Parathyroid adenoma (tissue), 2 donors: Measurements from ENCODE around the gene MEI1.

Source experiments
- H2AFZ ChIP-seq: fragments of 300-600 bp; sonication (generic); one replicate; pipeline ENCODE4 v1.7.0; 2017; ENCODE audit warnings: antibody characterized with exemption, mild to moderate bottlenecking
- H3K27ac ChIP-seq: fragments of 300-600 bp; sonication (generic); one replicate; pipeline ENCODE4 v1.7.0; 2017
- H3K27me3 ChIP-seq: fragments of 300-600 bp; sonication (generic); one replicate; pipeline ENCODE4 v1.7.0; 2017; ENCODE audit warnings: low read length; ENCODE audit not compliant: control insufficient read depth, insufficient read depth
- H3K36me3 ChIP-seq: fragments of 300-600 bp; sonication (generic); one replicate; pipeline ENCODE4 v1.7.0; 2017; ENCODE audit warnings: low read length; ENCODE audit not compliant: control insufficient read depth, insufficient read depth
- H3K4me1 ChIP-seq: fragments of 300-600 bp; sonication (generic); one replicate; pipeline ENCODE4 v1.7.0; 2017; ENCODE audit warnings: control low read depth
- H3K4me2 ChIP-seq: fragments of 300-600 bp; sonication (generic); one replicate; pipeline ENCODE4 v1.7.0; 2017; ENCODE audit warnings: low read length
- H3K4me3 ChIP-seq: fragments of 300-600 bp; sonication (generic); one replicate; pipeline ENCODE4 v1.7.0; 2017; ENCODE audit warnings: low read depth, low read length
- H3K79me2 ChIP-seq: fragments of 300-600 bp; sonication (generic); one replicate; pipeline ENCODE4 v1.7.0; 2017; ENCODE audit warnings: control low read depth
- H3K9ac ChIP-seq: fragments of 300-600 bp; sonication (generic); one replicate; pipeline ENCODE4 v1.7.0; 2017; ENCODE audit warnings: mild to moderate bottlenecking
- H3K9me3 ChIP-seq: fragments of 300-600 bp; sonication (generic); one replicate; pipeline ENCODE4 v1.7.0; 2017; ENCODE audit warnings: low read length; ENCODE audit not compliant: control insufficient read depth
- CTCF ChIP-seq: fragments of 300-600 bp; sonication (generic); IDR thresholded peaks from one replicate; pipeline ENCODE4 v1.7.0; 2017; ENCODE audit warnings: antibody characterized with exemption, mild to moderate bottlenecking
- donor health status: primary hyperparathyroidism.

The MEI1 gene

GRCh38 chr22:41841085-41841712 is 141.9 kb downstream of the MEI1 start:
- H3K9ac ChIP-seq, result no peak overlapping the region
- no peaks in the 10 kb centered on the region for H3K4me1 ChIP-seq

GRCh38 chr22:41842996-41843970 is 144.0 kb downstream of the MEI1 start:
- Histone ChIP-seq H3K9ac (no peak overlapping the region), H3K4me1 (peaks cover 3% of the 10 kb centered on the region), H3K4me3 (no peak overlapping the region), H3K4me2 (no peak overlapping the region), H3K79me2 (peaks cover 3% of the 10 kb centered on the region), H3K9me3 (no peaks in the 10 kb centered on the region), H2AFZ (no peak overlapping the region), H3K27ac (no peak overlapping the region), H3K27me3 (no peaks in the 10 kb centered on the region), H3K36me3 (no peaks in the 10 kb centered on the region)
- no peak for TF ChIP-seq CTCF

More at GRCh38 chr22:41841085-41841712, 141.9 kb downstream of the MEI1 start:
- Histone ChIP-seq H3K4me2 (no peak overlapping the region), H3K27ac (no peak overlapping the region), H3K27me3 (no peaks in the 10 kb centered on the region), H3K79me2 (no peaks in the 10 kb centered on the region), H3K9me3 (no peaks in the 10 kb centered on the region), H3K4me3 (no peak overlapping the region), H3K36me3 (no peaks in the 10 kb centered on the region), H2AFZ (no peak overlapping the region)
- no peak for TF ChIP-seq CTCF

GRCh38 chr22:41844036-41844435 is 144.7 kb downstream of the MEI1 start:
- Histone ChIP-seq H3K36me3 (no peaks in the 10 kb centered on the region), H3K27ac (no peak overlapping the region), H3K9me3 (no peaks in the 10 kb centered on the region), H3K4me3 (no peak overlapping the region), H3K27me3 (no peaks in the 10 kb centered on the region), H3K9ac (no peak overlapping the region), H3K4me1 (peaks cover 3% of the 10 kb centered on the region), H2AFZ (no peak overlapping the region), H3K79me2 (peaks cover 5% of the 10 kb centered on the region), H3K4me2 (no peak overlapping the region)
- no peak for TF ChIP-seq CTCF

GRCh38 chr22:41844513-41844912 is 145.2 kb downstream of the MEI1 start:
- Histone ChIP-seq H3K27ac (no peak overlapping the region), H3K4me1 (peaks cover 3% of the 10 kb centered on the region)

More at GRCh38 chr22:41844513-41844912, 145.2 kb downstream of the MEI1 start:
- Histone ChIP-seq H3K4me3 (no peak overlapping the region), H3K27me3 (no peaks in the 10 kb centered on the region), H3K9me3 (no peaks in the 10 kb centered on the region), H3K4me2 (no peak overlapping the region), H3K9ac (no peak overlapping the region), H2AFZ (no peak overlapping the region), H3K79me2 (peaks cover 5% of the 10 kb centered on the region), H3K36me3 (no peaks in the 10 kb centered on the region)
- no peak for TF ChIP-seq CTCF
